ENCODE results near the gene IFIH1. TPM values are rescaled to one million over a fixed set of nuclear protein-coding genes. Genes with fewer than 3 reads are reported as not detected.

The IFIH1 gene
- total RNA-seq (54.8 and 59.7 TPM in 2 replicates), polyA plus RNA-seq (29.5 and 42.1 TPM in 2 replicates), polyA minus RNA-seq (76.4 and 84.9 TPM in 2 replicates)
- 39.2 TPM for total RNA-seq (2013)

GRCh38 chr2:162318328-162319180 is at the start of gene IFIH1:
Gene IFIH1, minus strand, starts transcription at chr2:162318684. Its CDS starts 377 bp downstream, at chr2:162318307.
- H3K4me1 ChIP-seq (ENCODE audit: control insufficient read depth in 2 of 2, insufficient read depth in 2 of 2, low read length in 2 of 2): peaks cover 34 to 48% of the 10 kb centered on the region in 2 donors
- peaks cover 8% of the 10 kb centered on the region for H4K20me1 ChIP-seq (ENCODE audit: control insufficient read depth, insufficient read depth, low read length, poor library complexity, severe bottlenecking)
- no peaks in the 10 kb centered on the region for H3K9me3 ChIP-seq (ENCODE audit: control extremely low read depth in 1 of 3, control insufficient read depth in 2 of 3, insufficient read depth in 1 of 3, low read length in 2 of 3)
- POLR2A ChIA-PET: interaction anchor here (0.7 to 1.9 kb wide), 4 partner anchors 10 to 25 kb away, joined by 3 to 11 read pairs (median 4); partner anchors contain the start of gene GCA
- H3K79me2 ChIP-seq (ENCODE audit: control insufficient read depth, insufficient read depth, low read length): peaks cover 71% of the 10 kb centered on the region
- H3K4me3 ChIP-seq (ENCODE audit: control extremely low read depth in 1 of 5, extremely low read depth in 1 of 5, insufficient read depth in 1 of 5, low read depth in 2 of 5, low read length in 4 of 5): peak within 1 kb of the TSS; percentile 77 to 97 (median 86)
- H3K27me3 ChIP-seq (replicated peaks in 1 of 4; ENCODE audit: control extremely low read depth in 1 of 4, control insufficient read depth in 3 of 4, insufficient read depth in 4 of 4, low read length in 3 of 4): no peaks in the 10 kb centered on the region
- peak within 1 kb of the TSS; percentile 99 for H3K27ac Mint-ChIP-seq
- H3K27me3 Mint-ChIP-seq: no peaks in the 10 kb centered on the region
- peak; percentile 91 for ATAC-seq (ENCODE audit: low read depth)
- peak; percentile 97 for DNase-seq
- intact Hi-C loops (cut with micrococcal nuclease): loop anchor here (1.0 to 2.0 kb wide), 3 partner anchors 16 to 26 kb away; partner anchors contain the start of gene GCA
- H3K36me3 ChIP-seq (replicated peaks in 1 of 2; ENCODE audit: control extremely low read depth in 1 of 2, control insufficient read depth in 1 of 2, extremely low read depth in 1 of 2, insufficient read depth in 2 of 2, low read length in 1 of 2): peaks cover 0 to 3% of the 10 kb centered on the region in 2 experiments
- H3K9ac ChIP-seq (ENCODE audit: low read length): peak within 1 kb of the TSS; percentile 98
- peak within 1 kb of the TSS; percentile 77 for H2AFZ ChIP-seq (ENCODE audit: insufficient read depth, low read depth, low read length, poor library complexity, severe bottlenecking)
- peaks cover 64% of the 10 kb centered on the region for H3K4me1 Mint-ChIP-seq
- peak within 1 kb of the TSS; percentile 99 to 100 for H3K27ac ChIP-seq (ENCODE audit: low read length in 2 of 2)
- H3K9me3 Mint-ChIP-seq (ENCODE audit: insufficient read depth): no peaks in the 10 kb centered on the region
- TF ChIP-seq EZH2 (IDR thresholded peaks at IDR 0.05; ENCODE audit: borderline replicate concordance, insufficient read depth, low read depth, low read length, poor library complexity, severe bottlenecking) (no peak), CTCF (IDR thresholded peaks at IDR 0.05) (peak; percentile 25)
- H3K4me3 Mint-ChIP-seq: peak within 1 kb of the TSS; percentile 96
- CTCF ChIA-PET: interaction anchor here (0.7 to 5.5 kb wide), 11 partner anchors 10 to 167 kb away, joined by 3 to 91 read pairs (median 4); partner anchors contain the start of gene GCA
- peak within 1 kb of the TSS; percentile 89 for H3K4me2 ChIP-seq (replicated peaks; ENCODE audit: low read depth, low read length, poor library complexity, severe bottlenecking)
- under 1% methylated on average over 34 of the region's 45 CpGs for WGBS (ENCODE audit: insufficient coverage)

GRCh38 chr2:162365392-162365791 is 46.9 kb upstream of the IFIH1 start:
- intact Hi-C loops (cut with micrococcal nuclease): no loop called here
- Mint-ChIP-seq H3K27ac (no peak overlapping the region), H3K9me3 (ENCODE audit: insufficient read depth) (no peaks in the 10 kb centered on the region), H3K4me1 (no peaks in the 10 kb centered on the region), H3K27me3 (no peaks in the 10 kb centered on the region), H3K4me3 (no peak overlapping the region)
- Histone ChIP-seq H3K36me3 (replicated peaks in 1 of 2; ENCODE audit: control extremely low read depth in 1 of 2, control insufficient read depth in 1 of 2, extremely low read depth in 1 of 2, insufficient read depth in 2 of 2, low read length in 1 of 2) (peaks cover 0 to 4% of the 10 kb centered on the region in 2 experiments), H3K79me2 (ENCODE audit: control insufficient read depth, insufficient read depth, low read length) (no peaks in the 10 kb centered on the region), H3K27ac (ENCODE audit: low read length in 2 of 2) (no peak overlapping the region), H2AFZ (ENCODE audit: insufficient read depth, low read depth, low read length, poor library complexity, severe bottlenecking) (no peak overlapping the region), H3K4me2 (replicated peaks; ENCODE audit: low read depth, low read length, poor library complexity, severe bottlenecking) (no peak overlapping the region), H3K4me1 (ENCODE audit: control insufficient read depth in 2 of 2, insufficient read depth in 2 of 2, low read length in 2 of 2) (no peaks in the 10 kb centered on the region), H3K9me3 (ENCODE audit: control extremely low read depth in 1 of 3, control insufficient read depth in 2 of 3, insufficient read depth in 1 of 3, low read length in 2 of 3) (no peaks in the 10 kb centered on the region), H3K9ac (ENCODE audit: low read length) (no peak overlapping the region), H4K20me1 (ENCODE audit: control insufficient read depth, insufficient read depth, low read length, poor library complexity, severe bottlenecking) (no peaks in the 10 kb centered on the region), H3K4me3 (ENCODE audit: control extremely low read depth in 1 of 5, extremely low read depth in 1 of 5, insufficient read depth in 1 of 5, low read depth in 2 of 5, low read length in 4 of 5) (no peak overlapping the region), H3K27me3 (replicated peaks in 1 of 4; ENCODE audit: control extremely low read depth in 1 of 4, control insufficient read depth in 3 of 4, insufficient read depth in 4 of 4, low read length in 3 of 4) (no peaks in the 10 kb centered on the region)
- no CpG with 5 or more reads among the region's 2 CpGs for whole genome bisulfite sequencing (ENCODE audit: insufficient coverage)
- TF ChIP-seq EZH2 (IDR thresholded peaks at IDR 0.05; ENCODE audit: borderline replicate concordance, insufficient read depth, low read depth, low read length, poor library complexity, severe bottlenecking) (no peak), CTCF (IDR thresholded peaks at IDR 0.05) (no peak)
- ATAC-seq (ENCODE audit: low read depth) (no peak), DNase-seq (no peak)
- POLR2A ChIA-PET: no interaction called here
- CTCF ChIA-PET: no interaction called here

Measured in B cell (primary cell).